SK-N-SH (cell line): Measurements from ENCODE around the gene SMARCD2. TPM values are rescaled to one million over a fixed set of nuclear protein-coding genes. Genes with fewer than 3 reads are reported as not detected.

Experiments
- CTCF ChIA-PET: fragments of 300-600, 350-600 bp; formaldehyde crosslinking; extraction: SDS; loops from one replicate; lab custom pipeline; 2021; lab: Yijun Ruan, JAX
- POLR2A ChIA-PET: fragments of 350-600 bp; sonication (Branson Sonifier 250); formaldehyde crosslinking; extraction: SDS; loops from one replicate; lab custom pipeline; 2020; ENCODE audit warnings: antibody characterized with exemption, inconsistent platforms; lab: Yijun Ruan, JAX
- DNase-seq: peaks from one replicate; pipeline ENCODE4 v3.0.0; 2012
- H2AFZ ChIP-seq: fragments of 200-600 bp; sonication (generic); 2 replicates; pipeline ENCODE4 v1.8.1; 2016; ENCODE audit warnings: antibody characterized with exemption, mild to moderate bottlenecking, low read depth
- H3F3A ChIP-seq: fragments of 200-600 bp; sonication (generic); replicated peaks from 2 replicates; pipeline ENCODE3; 2016; ENCODE audit warnings: antibody characterized with exemption, mild to moderate bottlenecking; ENCODE audit not compliant: insufficient read depth
- H3K27ac ChIP-seq, 2 experiments: fragments of 200-500 bp in 1 of 2; fragments of 200-600 bp in 1 of 2; sonication (Bioruptor generic) in 1 of 2; sonication (generic), shearing (Covaris generic) in 1 of 2; 2 replicates each; pipeline versions ENCODE4 v1.5.1 to v1.6.1; 2014 to 2016; ENCODE audit warnings: low read depth in 2 of 2, inconsistent platforms in 1 of 2, low read length in 1 of 2, mild to moderate bottlenecking in 1 of 2, mixed read lengths in 1 of 2
- H3K27me3 ChIP-seq: fragments of 200-600 bp; sonication (generic), shearing (Covaris generic); 2 replicates; pipeline ENCODE4 v1.6.1; 2016; ENCODE audit warnings: mixed run types; ENCODE audit not compliant: insufficient read depth
- H3K36me3 ChIP-seq, 2 experiments: fragments of 200-500 bp in 1 of 2; fragments of 200-600 bp in 1 of 2; sonication (Bioruptor generic) in 1 of 2; sonication (generic) in 1 of 2; replicated peaks in 1 of 2; 2 replicates each; pipeline versions ENCODE3 to v1.5.1; 2014 to 2016; ENCODE audit warnings: low read length in 1 of 2, mild to moderate bottlenecking in 1 of 2; ENCODE audit not compliant: insufficient read depth in 2 of 2, control insufficient read depth in 1 of 2
- H3K4me1 ChIP-seq, 2 experiments: fragments of 200-500 bp in 1 of 2; fragments of 200-600 bp in 1 of 2; sonication (Bioruptor generic) in 1 of 2; sonication (generic), shearing (Covaris generic) in 1 of 2; 2 replicates each; pipeline versions ENCODE4 v1.5.1 to v1.6.1; 2014 to 2016; ENCODE audit warnings: low read depth in 1 of 2, low read length in 1 of 2, mixed run types in 1 of 2; ENCODE audit not compliant: insufficient read depth in 2 of 2, control insufficient read depth in 1 of 2
- H3K4me2 ChIP-seq: fragments of 200-600 bp; sonication (generic), shearing (Covaris generic); 2 replicates; pipeline ENCODE4 v1.6.1; 2017; ENCODE audit warnings: mixed run types
- H3K4me3 ChIP-seq, 2 experiments: fragments of 200-500 bp in 1 of 2; fragments of 200-600 bp in 1 of 2; sonication (Bioruptor generic) in 1 of 2; sonication (generic), shearing (Covaris generic) in 1 of 2; 2 replicates each; pipeline versions ENCODE4 v1.5.1 to v1.8.1; 2014 to 2016; ENCODE audit warnings: low read depth in 2 of 2, inconsistent platforms in 1 of 2, low read length in 1 of 2, mild to moderate bottlenecking in 1 of 2, mixed read lengths in 1 of 2, moderate library complexity in 1 of 2
- H3K79me2 ChIP-seq: fragments of 200-600 bp; sonication (generic); 2 replicates; pipeline ENCODE4 v1.8.1; 2017; ENCODE audit warnings: mild to moderate bottlenecking; ENCODE audit not compliant: insufficient read depth
- H3K9ac ChIP-seq: fragments of 200-600 bp; sonication (generic); 2 replicates; pipeline ENCODE4 v1.6.1; 2017; ENCODE audit warnings: mixed run types
- H3K9me2 ChIP-seq: fragments of 200-600 bp; sonication (generic); 2 replicates; pipeline ENCODE4 v1.6.1; 2017; ENCODE audit warnings: mixed run types
- H3K9me3 ChIP-seq: fragments of 200-600 bp; sonication (generic); 2 replicates; pipeline ENCODE4 v1.6.1; 2017; ENCODE audit warnings: mixed run types, mild to moderate bottlenecking, moderate library complexity
- H4K20me1 ChIP-seq: fragments of 200-600 bp; sonication (generic); 2 replicates; pipeline ENCODE4 v1.6.1; 2017; ENCODE audit warnings: mild to moderate bottlenecking, mixed run types; ENCODE audit not compliant: insufficient read depth
- ELF1 ChIP-seq: IDR thresholded peaks from 2 replicates; pipeline ENCODE4 v1.4.0; 2012
- FOXJ3 ChIP-seq: sonication (generic); formaldehyde crosslinking; IDR thresholded peaks from 2 replicates; pipeline ENCODE4 v1.5.1; 2020; ENCODE audit warnings: mild to moderate bottlenecking, missing genetic modification reagents
- NFIC ChIP-seq: IDR thresholded peaks from 2 replicates; pipeline ENCODE4 v1.4.0; 2012; ENCODE audit warnings: borderline replicate concordance
- NRF1 ChIP-seq: IDR thresholded peaks from 2 replicates; pipeline ENCODE4 v1.6.1; 2012; ENCODE audit warnings: low read depth, mild to moderate bottlenecking, low read length
- POLR2AphosphoS5 ChIP-seq: IDR thresholded peaks from 2 replicates; pipeline ENCODE4 v1.6.1; 2012; ENCODE audit warnings: low read depth, low read length
- RCOR1 ChIP-seq: fragments of 150-350 bp; IDR thresholded peaks from 2 replicates; pipeline ENCODE4 v1.6.1; 2017; ENCODE audit warnings: antibody characterized with exemption, low read length
- WGBS: methylation state at CpG from one replicate; pipeline ENCODE4 v1.1.6; 2017; ENCODE audit warnings: low lambda C conversion rate; 5-methylcytosine and 5-hydroxymethylcytosine counted together
- polyA plus RNA-seq, 3 experiments: library from polyadenylated mRNA; depleted of rRNA; stranded (reverse); fragments of >200 nt; gene quantifications; 2 replicates each; pipeline ENCODE4 v1.2.3, GENCODE V29; 2012
- TF ChIP-seq, protein P1 (sequence below): fragments of 200-600 bp; sonication (generic); IDR thresholded peaks from 2 replicates; pipeline ENCODE4 v1.6.1; 2017; ENCODE audit warnings: antibody characterized with exemption, mild to moderate bottlenecking, moderate library complexity

Gene SMARCD2
- polyA plus RNA-seq, 1 of the 3 experiments (the other 2 are of a cell fraction) = 89.1 TPM

DNA sequence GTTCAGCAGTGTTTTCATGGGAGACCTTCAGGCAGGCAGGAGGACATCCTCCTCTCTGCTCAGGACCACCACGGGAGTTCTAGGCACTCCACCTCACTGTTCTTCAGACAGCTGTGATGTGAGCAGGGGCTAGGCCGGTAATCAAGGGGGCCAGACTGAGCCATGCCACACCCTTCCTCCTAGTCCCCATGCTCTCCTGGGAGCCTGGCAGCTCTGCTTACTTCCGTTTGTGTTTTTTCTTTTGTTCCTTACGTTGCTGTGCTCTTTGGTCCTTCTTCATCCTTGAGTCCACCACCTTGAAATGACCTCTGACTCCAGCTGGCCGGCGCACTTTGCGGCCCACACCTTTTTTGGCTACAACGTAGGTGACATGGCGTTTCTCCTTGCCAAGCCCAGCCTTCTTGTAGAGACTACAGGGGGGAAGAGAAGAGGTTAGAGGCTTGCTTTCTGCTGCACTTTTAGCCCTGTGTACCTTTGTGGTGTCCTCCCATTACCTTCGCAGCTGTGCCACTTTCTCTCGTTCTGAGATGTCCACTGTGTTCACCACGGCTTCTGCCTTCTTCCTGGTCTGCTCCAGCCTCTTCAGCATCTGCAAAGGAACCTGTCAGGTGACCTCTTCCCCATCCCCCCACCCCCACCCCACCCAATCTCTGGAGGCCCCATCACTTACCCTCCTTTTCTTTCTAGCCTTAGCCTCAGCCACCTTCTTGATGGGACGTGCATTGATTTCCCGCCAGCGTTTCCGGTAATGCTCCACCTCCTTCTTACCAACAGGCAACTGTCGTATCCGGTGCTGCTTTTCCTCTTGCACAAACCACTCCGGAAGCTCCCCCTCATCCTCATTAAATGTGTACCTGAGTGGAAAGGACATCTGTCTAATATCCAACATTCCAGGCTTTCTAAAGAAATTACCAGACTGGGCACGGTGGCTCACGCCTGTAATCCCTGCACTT lies 22.6 kb downstream of the SMARCD2 start:
- Histone ChIP-seq H3K4me3 (no peak overlapping the region), H3K27me3 (no peaks in the 10 kb centered on the region), H3K4me1 (peaks cover 0 to 5% of the 10 kb centered on the region in 2 experiments; a peak in 1 of 4 replicates), H3K79me2 (peaks cover 35% of the 10 kb centered on the region), H3K9me2 (no peaks in the 10 kb centered on the region), H3K9ac (no peak overlapping the region), H2AFZ (no peak overlapping the region), H3K36me3 (peaks cover 93 to 96% of the 10 kb centered on the region in 2 experiments), H3K27ac (no peak overlapping the region), H3K4me2 (no peak overlapping the region)
- POLR2A ChIA-PET = no interaction called here
- CTCF ChIA-PET = interaction anchor here (0.6 to 2.8 kb wide), 9 partner anchors 7 to 246 kb away, joined by 3 to 10 read pairs (median 8); no protein-coding TSS in a partner anchor
- 85% methylated on average over 21 of the region's 21 CpGs for WGBS
- DNase-seq = no peak
- TF ChIP-seq POLR2AphosphoS5 (0 out of 2 replicates have a peak, but pooled peaks have one; percentile 38), RCOR1 (no peak)
- TF ChIP-seq, all 33 proteins: peak for 1
- H3K9me3 ChIP-seq = no peaks in the 10 kb centered on the region
- peaks cover 23% of the 10 kb centered on the region; the same call in 1 of the 2 replicates for H4K20me1 ChIP-seq
- peaks cover 77% of the 10 kb centered on the region for H3F3A ChIP-seq

DNA sequence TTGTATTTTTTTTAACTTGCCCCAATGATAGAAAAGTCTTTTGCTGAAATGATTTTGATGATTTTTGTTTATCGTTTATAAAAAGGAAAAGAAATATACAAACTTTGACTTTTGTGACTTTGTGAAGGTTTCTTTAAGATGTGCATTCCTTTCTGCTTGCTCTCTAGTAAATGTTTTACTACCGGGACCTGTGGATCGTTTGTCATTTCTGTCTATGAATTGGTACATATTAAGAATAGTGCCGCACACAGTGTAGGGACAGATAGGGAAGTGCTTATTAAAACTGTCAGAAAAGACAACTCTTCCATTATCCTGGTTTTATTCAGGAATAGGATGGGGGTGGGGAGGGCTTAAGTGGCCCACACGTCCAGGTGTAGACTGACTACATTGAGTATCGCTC lies 23.4 kb downstream of the SMARCD2 start:
- 78% methylated on average over 6 of the region's 6 CpGs for WGBS
- no peaks in the 10 kb centered on the region; a peak in 1 of 4 replicates for H3K4me1 ChIP-seq

More for the DNA sequence above, 23.4 kb downstream of the SMARCD2 start:
- Histone ChIP-seq H3K79me2 (peaks cover 28% of the 10 kb centered on the region; the same call in 1 of the 2 replicates), H3K4me2 (no peak overlapping the region), H2AFZ (no peak overlapping the region), H4K20me1 (peaks cover 23% of the 10 kb centered on the region; the same call in 1 of the 2 replicates), H3K4me3 (no peak overlapping the region), H3K9me3 (no peaks in the 10 kb centered on the region), H3K27ac (no peak overlapping the region), H3K9ac (no peak overlapping the region), H3F3A (peaks cover 77% of the 10 kb centered on the region), H3K9me2 (no peaks in the 10 kb centered on the region), H3K27me3 (no peaks in the 10 kb centered on the region), H3K36me3 (peaks cover 93 to 96% of the 10 kb centered on the region in 2 experiments)
- ChIA-PET POLR2A (interaction anchor here (1.0 kb wide), 1 partner anchor 8 kb away, joined by 7 read pairs; the partner anchor contains the start of gene PSMC5), CTCF (interaction anchor here (0.6 to 2.0 kb wide), 7 partner anchors 9 to 245 kb away, joined by 3 to 10 read pairs (median 5); no protein-coding TSS in a partner anchor)
- DNase-seq = no peak
- TF ChIP-seq NFIC (no peak), POLR2AphosphoS5 (no peak), ELF1 (no peak), FOXJ3 (CRISPR knock-in tag) (no peak), NRF1 (no peak)
- TF ChIP-seq, protein P1, sequence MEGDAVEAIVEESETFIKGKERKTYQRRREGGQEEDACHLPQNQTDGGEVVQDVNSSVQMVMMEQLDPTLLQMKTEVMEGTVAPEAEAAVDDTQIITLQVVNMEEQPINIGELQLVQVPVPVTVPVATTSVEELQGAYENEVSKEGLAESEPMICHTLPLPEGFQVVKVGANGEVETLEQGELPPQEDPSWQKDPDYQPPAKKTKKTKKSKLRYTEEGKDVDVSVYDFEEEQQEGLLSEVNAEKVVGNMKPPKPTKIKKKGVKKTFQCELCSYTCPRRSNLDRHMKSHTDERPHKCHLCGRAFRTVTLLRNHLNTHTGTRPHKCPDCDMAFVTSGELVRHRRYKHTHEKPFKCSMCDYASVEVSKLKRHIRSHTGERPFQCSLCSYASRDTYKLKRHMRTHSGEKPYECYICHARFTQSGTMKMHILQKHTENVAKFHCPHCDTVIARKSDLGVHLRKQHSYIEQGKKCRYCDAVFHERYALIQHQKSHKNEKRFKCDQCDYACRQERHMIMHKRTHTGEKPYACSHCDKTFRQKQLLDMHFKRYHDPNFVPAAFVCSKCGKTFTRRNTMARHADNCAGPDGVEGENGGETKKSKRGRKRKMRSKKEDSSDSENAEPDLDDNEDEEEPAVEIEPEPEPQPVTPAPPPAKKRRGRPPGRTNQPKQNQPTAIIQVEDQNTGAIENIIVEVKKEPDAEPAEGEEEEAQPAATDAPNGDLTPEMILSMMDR = no peak
